ENCODE results near the gene OR2K2. TPM values are rescaled to one million over a fixed set of nuclear protein-coding genes. Genes with fewer than 3 reads are reported as not detected.

Gene OR2K2
- total RNA-seq, 1 donor from 2014 or later, result 1.5 TPM

GRCh38 chr9:111362526-111362925 lies 32.5 kb upstream of the OR2K2 start:
- Histone ChIP-seq H3K27ac (no peak overlapping the region), H3K27me3 (no peaks in the 10 kb centered on the region), H3K36me3 (peaks cover 0 to 45% of the 10 kb centered on the region in 2 donors), H3K9me3 (no peaks in the 10 kb centered on the region), H3K4me1 (no peaks in the 10 kb centered on the region), H3K4me3 (no peak overlapping the region)
- DNase-seq (ENCODE audit: extremely low spot score in 2 of 2), result no peak
- TF ChIP-seq, protein P1, sequence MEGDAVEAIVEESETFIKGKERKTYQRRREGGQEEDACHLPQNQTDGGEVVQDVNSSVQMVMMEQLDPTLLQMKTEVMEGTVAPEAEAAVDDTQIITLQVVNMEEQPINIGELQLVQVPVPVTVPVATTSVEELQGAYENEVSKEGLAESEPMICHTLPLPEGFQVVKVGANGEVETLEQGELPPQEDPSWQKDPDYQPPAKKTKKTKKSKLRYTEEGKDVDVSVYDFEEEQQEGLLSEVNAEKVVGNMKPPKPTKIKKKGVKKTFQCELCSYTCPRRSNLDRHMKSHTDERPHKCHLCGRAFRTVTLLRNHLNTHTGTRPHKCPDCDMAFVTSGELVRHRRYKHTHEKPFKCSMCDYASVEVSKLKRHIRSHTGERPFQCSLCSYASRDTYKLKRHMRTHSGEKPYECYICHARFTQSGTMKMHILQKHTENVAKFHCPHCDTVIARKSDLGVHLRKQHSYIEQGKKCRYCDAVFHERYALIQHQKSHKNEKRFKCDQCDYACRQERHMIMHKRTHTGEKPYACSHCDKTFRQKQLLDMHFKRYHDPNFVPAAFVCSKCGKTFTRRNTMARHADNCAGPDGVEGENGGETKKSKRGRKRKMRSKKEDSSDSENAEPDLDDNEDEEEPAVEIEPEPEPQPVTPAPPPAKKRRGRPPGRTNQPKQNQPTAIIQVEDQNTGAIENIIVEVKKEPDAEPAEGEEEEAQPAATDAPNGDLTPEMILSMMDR (IDR thresholded peaks at IDR 0.05), result no peak
- TF ChIP-seq POLR2AphosphoS5 (IDR thresholded peaks at IDR 0.05; ENCODE audit: insufficient read depth in 1 of 2, low read depth in 1 of 2) (no peak), POLR2A (IDR thresholded peaks at IDR 0.05) (no peak)
- intact Hi-C loops (cut with DNase I), result no loop called here

GRCh38 chr9:111360881-111361280 lies 30.9 kb upstream of the OR2K2 start:
- no peak for DNase-seq (ENCODE audit: extremely low spot score in 2 of 2)
- Histone ChIP-seq H3K9me3 (no peaks in the 10 kb centered on the region), H3K27ac (no peak overlapping the region), H3K27me3 (no peaks in the 10 kb centered on the region), H3K4me1 (peaks cover 7% of the 10 kb centered on the region), H3K4me3 (no peak overlapping the region), H3K36me3 (peaks cover 0 to 29% of the 10 kb centered on the region in 2 donors)
- intact Hi-C loops (cut with DNase I), result no loop called here
- TF ChIP-seq, protein P1 (IDR thresholded peaks at IDR 0.05), result no peak
- TF ChIP-seq POLR2A (IDR thresholded peaks at IDR 0.05), result no peak
- TF ChIP-seq POLR2AphosphoS5 (IDR thresholded peaks at IDR 0.05; ENCODE audit: insufficient read depth in 1 of 2, low read depth in 1 of 2), result no peak

- no peak for TF ChIP-seq POLR2AphosphoS5 (IDR thresholded peaks at IDR 0.05; ENCODE audit: insufficient read depth in 1 of 2, low read depth in 1 of 2)
- no peak for TF ChIP-seq POLR2A (IDR thresholded peaks at IDR 0.05)
- TF ChIP-seq, protein P1 (IDR thresholded peaks at IDR 0.05), result no peak
- Histone ChIP-seq H3K27me3 (no peaks in the 10 kb centered on the region), H3K36me3 (peaks cover 0 to 6% of the 10 kb centered on the region in 2 donors), H3K27ac (peak overlapping the region; percentile 73), H3K9me3 (no peaks in the 10 kb centered on the region), H3K4me3 (peak overlapping the region; percentile 29 to 33), H3K4me1 (peaks cover 9% of the 10 kb centered on the region)
- intact Hi-C loops (cut with DNase I), result no loop called here
- DNase-seq (ENCODE audit: extremely low spot score in 2 of 2), result no peak
Measured at GRCh38 chr9:111356481-111357244, 26.6 kb upstream of the OR2K2 start.

GRCh38 chr9:111352545-111352944 lies 22.5 kb upstream of the OR2K2 start:
- no peak overlapping the region for H3K27ac ChIP-seq
- TF ChIP-seq, protein P1 (IDR thresholded peaks at IDR 0.05), result no peak
- TF ChIP-seq POLR2AphosphoS5 (IDR thresholded peaks at IDR 0.05; ENCODE audit: insufficient read depth in 1 of 2, low read depth in 1 of 2) (no peak), POLR2A (IDR thresholded peaks at IDR 0.05) (no peak)

DNA sequence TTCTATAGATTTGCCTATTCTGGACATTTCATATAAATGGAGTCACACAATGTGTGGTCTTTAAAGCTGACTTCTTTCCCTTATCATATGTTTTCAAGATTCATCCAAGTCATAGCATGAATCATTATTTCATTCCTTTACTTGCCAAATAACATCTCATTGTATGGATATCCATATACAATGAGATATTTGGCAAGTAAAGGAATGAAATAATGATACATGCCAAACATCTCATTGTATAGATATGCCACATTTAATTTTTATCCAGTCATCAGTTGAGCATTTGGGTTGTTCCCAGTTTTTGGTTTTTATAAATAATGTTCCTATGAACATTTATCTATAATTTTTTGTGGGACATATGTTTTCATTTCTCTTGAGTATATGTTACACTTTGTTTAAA lies 20.5 kb upstream of the OR2K2 start:
- H3K4me3 ChIP-seq, result no peak overlapping the region
- TF ChIP-seq, protein P1 (IDR thresholded peaks at IDR 0.05), result no peak
- TF ChIP-seq POLR2AphosphoS5 (IDR thresholded peaks at IDR 0.05; ENCODE audit: insufficient read depth in 1 of 2, low read depth in 1 of 2) (no peak), POLR2A (IDR thresholded peaks at IDR 0.05) (no peak)
- no peaks in the 10 kb centered on the region for H3K9me3 ChIP-seq
- H3K36me3 ChIP-seq, result no peaks in the 10 kb centered on the region
- DNase-seq (ENCODE audit: extremely low spot score in 2 of 2), result no peak
- H3K27ac ChIP-seq, result no peak overlapping the region
- H3K27me3 ChIP-seq, result no peaks in the 10 kb centered on the region
- intact Hi-C loops (cut with DNase I), result no loop called here
- no peaks in the 10 kb centered on the region for H3K4me1 ChIP-seq

More at GRCh38 chr9:111352545-111352944, 22.5 kb upstream of the OR2K2 start:
- intact Hi-C loops (cut with DNase I), result no loop called here
- no peak for DNase-seq (ENCODE audit: extremely low spot score in 2 of 2)
- Histone ChIP-seq H3K4me1 (peaks cover 9% of the 10 kb centered on the region), H3K36me3 (no peaks in the 10 kb centered on the region), H3K9me3 (no peaks in the 10 kb centered on the region), H3K27me3 (no peaks in the 10 kb centered on the region), H3K4me3 (no peak overlapping the region)
